IMR-90 (cell line): ENCODE measurements around the gene ANGEL1. TPM values are rescaled to one million over a fixed set of nuclear protein-coding genes. Genes with fewer than 3 reads are reported as not detected.

ENCODE experiments used
- ATAC-seq: fragments of 200-7000 bp; cut with Tn5 transposase; 2 replicates; pipeline ENCODE4 v1.9.1; 2020; ENCODE audit warnings: low read depth, mild to moderate bottlenecking, moderate library complexity
- BruUV-seq: library from RNA; stranded (reverse); fragments of 400-500 nt; replicated peaks from 2 replicates; lab custom pipeline; 2021; lab: Mats Ljungman, UMichigan
- CTCF ChIA-PET: fragments of 300-600 bp; formaldehyde crosslinking; extraction: SDS; loops from one replicate; lab custom pipeline; 2021; ENCODE audit warnings: antibody characterized with exemption; lab: Yijun Ruan, JAX
- POLR2A ChIA-PET: fragments of 300-600 bp; sonication (Branson Sonifier 250); formaldehyde crosslinking; loops from one replicate; lab custom pipeline; 2022; ENCODE audit warnings: antibody characterized with exemption; ENCODE audit not compliant: unreplicated experiment; lab: Charles Lee
- DNase-seq: peaks from one replicate; pipeline ENCODE4 v3.0.0; 2013
- H2AFZ ChIP-seq: replicated peaks from 2 replicates; pipeline ENCODE3; 2013; ENCODE audit warnings: low read length, mild to moderate bottlenecking; ENCODE audit not compliant: poor library complexity
- H2AK5ac ChIP-seq: 2 replicates; pipeline ENCODE4 v1.6.1; 2013; ENCODE audit warnings: low read depth, low read length, inconsistent platforms
- H2AK9ac ChIP-seq: replicated peaks from 2 replicates; pipeline ENCODE3; 2013; ENCODE audit warnings: mild to moderate bottlenecking, low read depth, low read length, moderate library complexity; ENCODE audit not compliant: poor library complexity
- H2BK120ac ChIP-seq: 2 replicates; pipeline ENCODE4 v1.6.1; 2013; ENCODE audit warnings: low read depth, low read length, inconsistent platforms
- H2BK15ac ChIP-seq: 3 replicates; pipeline ENCODE4 v1.6.1; 2013; ENCODE audit warnings: low read depth, low read length, inconsistent platforms
- H2BK20ac ChIP-seq: 2 replicates; pipeline ENCODE4 v1.6.1; 2013; ENCODE audit warnings: low read depth, mild to moderate bottlenecking, inconsistent platforms, low read length, moderate library complexity
- H2BK5ac ChIP-seq: 2 replicates; pipeline ENCODE4 v1.6.1; 2013; ENCODE audit warnings: mild to moderate bottlenecking, low read depth, low read length, inconsistent platforms; ENCODE audit not compliant: poor library complexity, severe bottlenecking
- H3K14ac ChIP-seq: replicated peaks from 2 replicates; pipeline ENCODE4 v1.6.1; 2013; ENCODE audit warnings: low read depth, low read length, inconsistent platforms
- H3K18ac ChIP-seq: 2 replicates; pipeline ENCODE4 v1.6.1; 2013; ENCODE audit warnings: low read depth, low read length, control low read depth
- H3K23ac ChIP-seq: 2 replicates; pipeline ENCODE4 v1.6.1; 2013; ENCODE audit warnings: low read depth, low read length, inconsistent platforms
- H3K27ac ChIP-seq: 2 replicates; pipeline ENCODE4 v1.5.1; 2013; ENCODE audit warnings: mild to moderate bottlenecking, control low read depth, low read length; ENCODE audit not compliant: insufficient read depth
- H3K27me3 ChIP-seq: 2 replicates; pipeline ENCODE4 v1.6.1; 2013; ENCODE audit warnings: low read length; ENCODE audit not compliant: control insufficient read depth, insufficient read depth
- H3K36me3 ChIP-seq: 2 replicates; pipeline ENCODE4 v1.6.1; 2013; ENCODE audit warnings: low read length, mixed read lengths; ENCODE audit not compliant: control insufficient read depth, insufficient read depth
- H3K4ac ChIP-seq: 2 replicates; pipeline ENCODE4 v1.6.1; 2013; ENCODE audit warnings: low read depth, low read length, inconsistent platforms
- H3K4me1 ChIP-seq: 2 replicates; pipeline ENCODE4 v1.6.1; 2013; ENCODE audit warnings: low read length, mixed read lengths; ENCODE audit not compliant: control insufficient read depth, insufficient read depth
- H3K4me2 ChIP-seq: 2 replicates; pipeline ENCODE4 v1.6.1; 2013; ENCODE audit warnings: low read depth, mild to moderate bottlenecking, control low read depth, low read length, moderate library complexity
- H3K4me3 ChIP-seq: 2 replicates; pipeline ENCODE4 v1.5.1; 2013; ENCODE audit warnings: low read depth, mild to moderate bottlenecking, control low read depth, low read length, moderate library complexity; ENCODE audit not compliant: insufficient read depth
- H3K56ac ChIP-seq: 2 replicates; pipeline ENCODE4 v1.6.1; 2013; ENCODE audit warnings: low read length, inconsistent platforms; ENCODE audit not compliant: insufficient read depth; ENCODE audit errors: extremely low read depth
- H3K79me1 ChIP-seq, 2 experiments: 2 replicates each; pipeline ENCODE4 v1.6.1; 2013; ENCODE audit warnings: low read length in 2 of 2, inconsistent platforms in 1 of 2, low read depth in 1 of 2
- H3K9ac ChIP-seq: 2 replicates; pipeline ENCODE4 v1.6.1; 2013; ENCODE audit warnings: low read depth, low read length, control low read depth
- H3K9me1 ChIP-seq: 2 replicates; pipeline ENCODE4 v1.6.1; 2013; ENCODE audit warnings: low read length, inconsistent platforms; ENCODE audit not compliant: insufficient read depth
- H3K9me3 ChIP-seq: 2 replicates; pipeline ENCODE4 v1.6.1; 2013; ENCODE audit warnings: low read length; ENCODE audit not compliant: control insufficient read depth, insufficient read depth
- H4K20me1 ChIP-seq: 2 replicates; pipeline ENCODE4 v1.6.1; 2013; ENCODE audit warnings: low read length, inconsistent platforms; ENCODE audit not compliant: insufficient read depth
- H4K5ac ChIP-seq: 2 replicates; pipeline ENCODE4 v1.6.1; 2013; ENCODE audit warnings: mild to moderate bottlenecking, low read depth, low read length, control low read depth
- H4K8ac ChIP-seq, 2 experiments: 2 replicates each; pipeline ENCODE4 v1.6.1; 2013; ENCODE audit warnings: low read depth in 2 of 2, low read length in 2 of 2, control low read depth in 1 of 2, inconsistent platforms in 1 of 2
- H4K91ac ChIP-seq: 2 replicates; pipeline ENCODE4 v1.6.1; 2013; ENCODE audit warnings: low read depth, low read length, inconsistent platforms; ENCODE audit not compliant: insufficient read depth
- USF2 ChIP-seq: fragments of 150-350 bp; IDR thresholded peaks from 2 replicates; pipeline ENCODE4 v1.6.1; 2017; ENCODE audit warnings: mild to moderate bottlenecking, antibody characterized with exemption, low read length, low read depth
- WGBS, 2 experiments: methylation state at CpG; one replicate each; pipeline versions ENCODE4 v1.1.5 to v1.1.7; 2013; ENCODE audit warnings: missing lambda C conversion rate in 2 of 2; ENCODE audit not compliant: insufficient read length in 1 of 2; ENCODE audit errors: extremely low coverage in 2 of 2; 5-methylcytosine and 5-hydroxymethylcytosine counted together
- dilution Hi-C: fragments of 300-500 bp; cut with HindIII; formaldehyde crosslinking; loops from one replicate; pipeline ENCODE4 v1.14.3; 2018; ENCODE audit warnings: low sequenced_read_pairs; ENCODE audit not compliant: unreplicated experiment
- in situ Hi-C: fragments of 300-500 bp; cut with MboI; formaldehyde crosslinking; loops from 3 replicates; pipeline ENCODE4 v1.14.3; 2019; ENCODE audit warnings: low sequenced_read_pairs, inconsistent platforms, mixed read lengths
- intact Hi-C: fragments of 100-400 bp; cut with micrococcal nuclease; formaldehyde crosslinking; loops from 2 replicates; pipeline ENCODE4 v1.10.0; 2022
- polyA plus RNA-seq, 3 experiments: library from polyadenylated mRNA; depleted of rRNA; stranded (reverse); fragments of >200 nt; gene quantifications; 2 replicates each; pipeline ENCODE4 v1.2.3, GENCODE V29; 2012; ENCODE audit warnings: low replicate concordance in 1 of 3
- total RNA-seq: library from RNA; depleted of rRNA; stranded (reverse); fragments of >200 nt; gene quantifications from 2 replicates; pipeline ENCODE4 v1.2.3, GENCODE V29; 2012

ANGEL1 gene
- total and polyA plus RNA-seq, 2 of the 4 experiments (the other 2 are of a cell fraction) = 4.1 to 10.0 TPM

DNA sequence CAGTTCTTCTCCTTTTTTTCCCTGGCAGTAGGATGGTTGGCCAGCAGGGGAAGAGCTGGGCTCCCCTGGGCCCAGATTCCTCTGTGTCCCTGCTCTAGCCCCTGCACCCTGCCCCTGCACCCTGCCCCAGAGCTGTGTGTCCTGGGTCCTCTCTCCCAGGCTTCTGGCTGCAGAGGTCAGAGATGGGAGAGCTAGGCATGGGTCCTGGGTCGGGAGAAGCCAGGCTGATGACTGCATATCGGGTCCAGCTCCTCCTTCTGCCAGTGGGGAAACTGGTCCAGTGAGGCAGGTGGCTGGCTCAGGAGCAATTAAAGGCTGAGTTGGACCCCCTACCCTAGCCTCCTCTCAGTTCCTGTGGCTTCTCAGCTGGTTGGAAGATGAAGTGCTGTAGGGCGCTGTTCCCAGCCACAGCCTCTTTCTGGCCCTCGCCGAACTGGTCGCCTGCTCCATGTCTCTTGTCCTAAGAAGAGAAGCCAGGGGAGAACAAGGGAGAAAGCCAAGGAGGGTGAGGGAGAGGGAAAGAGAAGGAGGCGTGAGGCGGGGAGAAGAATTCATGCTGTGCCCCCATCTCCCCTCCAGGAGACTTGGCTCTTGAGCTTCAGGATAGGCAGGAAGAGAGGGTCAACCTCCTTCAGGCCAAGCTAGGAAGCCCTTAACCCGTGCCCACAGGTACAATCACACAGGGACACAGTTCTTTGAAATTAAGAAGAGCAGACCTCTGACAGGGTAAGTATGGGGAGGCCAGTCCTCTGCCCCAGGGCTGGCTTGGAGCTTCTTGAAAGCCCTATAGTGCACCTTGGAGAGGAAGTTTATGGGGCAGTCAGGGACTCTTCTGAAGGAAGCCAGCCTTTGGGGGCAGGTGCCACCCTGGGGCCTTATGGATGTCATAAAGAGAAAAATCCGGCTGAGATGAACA is 41.9 kb downstream of the ANGEL1 start:
- intact Hi-C loops (no loop called here), dilution Hi-C loops (no loop called here), in situ Hi-C loops (no loop called here)
- Histone ChIP-seq H2AK5ac (no peak overlapping the region), H3K4ac (no peak overlapping the region), H3K14ac (no peak overlapping the region), H3K4me3 (no peak overlapping the region), H2AK9ac (no peak overlapping the region), H2BK120ac (no peak overlapping the region), H2BK20ac (no peak overlapping the region), H3K56ac (no peak overlapping the region), H2BK5ac (no peak overlapping the region), H3K27ac (no peak overlapping the region), H3K18ac (no peak overlapping the region), H3K4me1 (peaks cover 14% of the 10 kb centered on the region), H4K8ac (no peak overlapping the region), H3K9ac (no peak overlapping the region), H3K23ac (no peak overlapping the region), H4K91ac (no peak overlapping the region), H3K4me2 (no peak overlapping the region), H3K27me3 (no peaks in the 10 kb centered on the region), H4K20me1 (no peaks in the 10 kb centered on the region), H2AFZ (no peak overlapping the region), H4K5ac (no peak overlapping the region), H3K9me1 (peaks cover 8% of the 10 kb centered on the region; the same call in 1 of the 2 replicates), H3K9me3 (no peaks in the 10 kb centered on the region), H2BK15ac (no peak overlapping the region), H3K36me3 (peaks cover 4% of the 10 kb centered on the region; the same call in 1 of the 2 replicates), H3K79me1 (no peaks in the 10 kb centered on the region)
- no peak for TF ChIP-seq USF2
- no peak for ATAC-seq
- CTCF ChIA-PET = interaction anchor here (0.6 to 1.2 kb wide), 2 partner anchors 14 to 606 kb away, joined by 3 to 4 read pairs; partner anchors contain the start of genes SAMD15 and TMED8
- BruUV-seq = no TSS peak
- POLR2A ChIA-PET = no interaction called here
- WGBS, 2 experiments = no CpG with 5 or more reads among the region's 10 CpGs
- no peak for DNase-seq
